Psoas muscle (tissue), 8 donors: Measurements from ENCODE around the gene ZCCHC14. TPM values are rescaled to one million over a fixed set of nuclear protein-coding genes. Genes with fewer than 3 reads are reported as not detected.

ENCODE experiments used
- ATAC-seq, 4 donors: fragments of 200-7000 bp; cut with Tn5 transposase; one replicate each; pipeline ENCODE4 v1.9.1; 2020; ENCODE audit warnings: moderate library complexity in 3 of 4, mild to moderate bottlenecking in 2 of 4
- DNase-seq, 2 donors: peaks; one replicate each; pipeline ENCODE4 v3.0.0-alpha.2; 2020
- H3K27ac ChIP-seq: fragments of 200-600 bp; one replicate; pipeline ENCODE4 v1.8.0; 2022
- H3K27me3 ChIP-seq, 3 donors: fragments of 200-600 bp in 1 of 3; one replicate each; pipeline versions ENCODE4 v1.6.1 to v1.8.0; 2013 to 2022; ENCODE audit warnings: low read length in 2 of 3, mild to moderate bottlenecking in 2 of 3, moderate library complexity in 1 of 3; ENCODE audit not compliant: insufficient read depth in 3 of 3
- H3K36me3 ChIP-seq, 2 donors: fragments of 200-600 bp in 1 of 2; one replicate each; pipeline versions ENCODE4 v1.6.1 to v1.8.0; 2013 to 2022; ENCODE audit warnings: low read depth in 1 of 2, mild to moderate bottlenecking in 1 of 2, moderate library complexity in 1 of 2; ENCODE audit not compliant: insufficient read depth in 1 of 2
- H3K4me1 ChIP-seq: fragments of 200-600 bp; one replicate; pipeline ENCODE4 v1.8.0; 2022
- H3K4me3 ChIP-seq: fragments of 200-600 bp; one replicate; pipeline ENCODE4 v1.8.0; 2022; ENCODE audit warnings: mild to moderate bottlenecking
- H3K9me3 ChIP-seq: fragments of 200-600 bp; one replicate; pipeline ENCODE4 v1.8.0; 2022
- CTCF ChIP-seq: fragments of 200-600 bp; IDR thresholded peaks from one replicate; pipeline ENCODE4 v1.8.0; 2022; ENCODE audit warnings: antibody characterized with exemption
- WGBS, 3 donors: extraction: QIAGEN DNeasy Blood & Tissue Kit; methylation state at CpG; one replicate each; pipeline versions ENCODE4 v1.1.6 to v1.1.7; 2013; 5-methylcytosine and 5-hydroxymethylcytosine counted together
- intact Hi-C, 2 donors: fragments of 100-400 bp; cut with DNase I; formaldehyde crosslinking; loops; one replicate each; pipeline versions ENCODE4 v1.11.0 to v1.14.2; 2022
- polyA plus RNA-seq, 3 donors: library from polyadenylated mRNA; stranded (reverse); fragments of 200-250 nt; gene quantifications; one replicate each; pipeline ENCODE4 v1.2.3, GENCODE V29; 2013
- total RNA-seq, 4 donors: library from RNA; stranded (reverse); fragmentation: NEBNext Ultra II Directional in 2 of 4; extraction: Animal tissue kit (Norgen Biotek cat#: 25700) in 2 of 4; gene quantifications; one replicate each; pipeline versions ENCODE4 v1.2.1 to v1.2.4, GENCODE V29; 2021 to 2023
- donor health status: healthy with polysubstance abuse.
- donor health status: DM: no; HTN: no; CAD: no; lungs with moderate emphysema.
- donor health status: Bipolar disorder and iron deficiency.
- donor health status: healthy.
- donor health status: DM: yes; HTN: yes; CAD: no.
- donor health status: DM: no; HTN: no; CAD: no.
- donor health status: DM: no; HTN: no; CAD: no.
- donor health status: DM: yes; HTN: yes; CAD: no.

Gene ZCCHC14
- total and polyA plus RNA-seq, 7 donors = 5.8 to 17.3 (median 14.6) TPM

GRCh38 chr16:87443964-87444363, 48.9 kb downstream of the ZCCHC14 start:
- Histone ChIP-seq H3K36me3 (peaks cover 0 to 34% of the 10 kb centered on the region in 2 donors), H3K27me3 (no peaks in the 10 kb centered on the region), H3K4me1 (peaks cover 15% of the 10 kb centered on the region), H3K4me3 (no peak overlapping the region), H3K9me3 (peaks cover 5% of the 10 kb centered on the region), H3K27ac (no peak overlapping the region)
- intact Hi-C loops = no loop called here
- no peak for TF ChIP-seq CTCF
- ATAC-seq = no peak
- no peak for DNase-seq
- WGBS, 3 donors = 97% methylated on average over 3 of the region's 3 CpGs

- Histone ChIP-seq H3K27me3 (no peaks in the 10 kb centered on the region), H3K27ac (no peak overlapping the region), H3K36me3 (peaks cover 0 to 30% of the 10 kb centered on the region in 2 donors), H3K4me1 (peaks cover 15% of the 10 kb centered on the region), H3K9me3 (peaks cover 5% of the 10 kb centered on the region), H3K4me3 (no peak overlapping the region)
- intact Hi-C loops = no loop called here
- ATAC-seq (no peak), DNase-seq (no peak)
- no peak for TF ChIP-seq CTCF
- 66 to 79% (median 68%) methylated on average over 8 of the region's 8 CpGs for WGBS, 3 donors
Measured at GRCh38 chr16:87443016-87443415, 49.8 kb downstream of the ZCCHC14 start.

- Histone ChIP-seq H3K4me1 (peaks cover 15% of the 10 kb centered on the region), H3K27me3 (no peaks in the 10 kb centered on the region), H3K27ac (no peak overlapping the region), H3K36me3 (peaks cover 0 to 25% of the 10 kb centered on the region in 2 donors), H3K9me3 (peaks cover 5% of the 10 kb centered on the region), H3K4me3 (no peak overlapping the region)
- WGBS, 3 donors = 75 to 81% (median 80%) methylated on average over 4 of the region's 4 CpGs
- ATAC-seq (no peak), DNase-seq (no peak)
- TF ChIP-seq CTCF = no peak
- intact Hi-C loops = no loop called here
Measured at GRCh38 chr16:87442581-87442966, 50.2 kb downstream of the ZCCHC14 start.

- Histone ChIP-seq H3K36me3 (peaks cover 0 to 20% of the 10 kb centered on the region in 2 donors), H3K4me3 (no peak overlapping the region), H3K4me1 (peaks cover 15% of the 10 kb centered on the region), H3K27ac (no peak overlapping the region), H3K27me3 (no peaks in the 10 kb centered on the region), H3K9me3 (peaks cover 5% of the 10 kb centered on the region)
- peak in 1 of 2 donors; percentile 15 for DNase-seq
- no peak for ATAC-seq
- no peak for TF ChIP-seq CTCF
- 91 to 96% (median 95%) methylated on average over 12 of the region's 12 CpGs for WGBS, 3 donors
- intact Hi-C loops = no loop called here
Measured at GRCh38 chr16:87441886-87442580, 50.8 kb downstream of the ZCCHC14 start.

- peaks cover 0 to 4% of the 10 kb centered on the region in 2 donors for H3K36me3 ChIP-seq
- intact Hi-C loops = no loop called here
- H3K9me3 ChIP-seq = peaks cover 5% of the 10 kb centered on the region
- no peak overlapping the region for H3K4me3 ChIP-seq
- WGBS, 3 donors = 97 to 99% (median 98%) methylated on average over 10 of the region's 10 CpGs
- peak in 1 of 2 donors; percentile 12 for DNase-seq
- TF ChIP-seq CTCF = no peak
- no peak overlapping the region for H3K27ac ChIP-seq
- no peaks in the 10 kb centered on the region for H3K27me3 ChIP-seq
- H3K4me1 ChIP-seq = peaks cover 34% of the 10 kb centered on the region
- no peak for ATAC-seq
Measured at GRCh38 chr16:87439926-87440325, 52.9 kb downstream of the ZCCHC14 start.
